ENCODE measurements around the gene TECPR1.

Gene TECPR1

DNA sequence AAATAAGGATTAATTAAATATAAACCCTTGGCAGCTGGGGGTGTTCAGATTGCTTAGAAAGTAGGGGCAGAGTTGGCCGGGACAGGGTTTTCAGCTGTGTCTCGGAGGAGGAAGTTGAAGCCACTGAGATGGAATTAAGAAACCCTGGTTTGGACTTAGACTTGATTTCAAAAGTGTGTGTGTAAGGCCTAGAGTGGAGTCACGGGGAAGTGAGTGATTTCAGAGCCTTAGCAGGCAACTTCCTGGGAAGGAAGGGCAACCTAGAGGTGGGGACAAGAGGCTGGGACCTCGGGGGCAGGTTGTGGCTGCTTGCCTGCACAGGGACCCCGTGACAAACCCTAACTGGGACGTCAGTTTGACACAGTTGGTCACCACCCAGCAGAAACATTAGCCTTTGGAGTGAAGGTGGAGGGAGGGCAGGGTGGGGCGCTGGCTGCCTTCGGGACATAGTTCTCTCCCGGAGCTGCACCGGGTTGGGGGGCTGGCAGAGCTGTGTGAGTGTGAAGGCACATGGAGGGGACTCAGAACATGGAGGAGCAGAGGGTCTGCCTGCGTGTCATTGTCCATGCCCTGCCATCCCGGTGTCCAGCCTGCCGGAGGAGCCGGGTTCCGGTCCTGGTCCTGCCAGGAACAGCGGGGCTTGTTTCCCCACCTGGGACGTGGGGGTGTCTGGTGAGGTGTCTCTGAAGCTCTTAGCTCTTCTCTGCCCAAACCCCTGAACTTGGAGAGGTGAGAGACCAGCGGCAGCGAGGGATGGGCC is 31.3 kb upstream of the TECPR1 start:
- no peak for DNase-seq

GRCh38 chr7:98282703-98283102 is 30.7 kb upstream of the TECPR1 start:
- DNase-seq: no peak

GRCh38 chr7:98281757-98282606 is 29.9 kb upstream of the TECPR1 start:
- no peak for DNase-seq

GRCh38 chr7:98280791-98281756 is 29.0 kb upstream of the TECPR1 start, which contains the start of gene BRI3:
Gene BRI3, plus strand, starts transcription at chr7:98281686. Its CDS starts 110 bp downstream, at chr7:98281796.
- DNase-seq: peak; percentile 49

- no peak for DNase-seq
Measured at GRCh38 chr7:98280296-98280695, 28.3 kb upstream of the TECPR1 start.

GRCh38 chr7:98278936-98279335 is 26.9 kb upstream of the TECPR1 start:
- no peak for DNase-seq

GRCh38 chr7:98278408-98278807 is 26.4 kb upstream of the TECPR1 start:
- DNase-seq: no peak

GRCh38 chr7:98276241-98276761 is 24.3 kb upstream of the TECPR1 start:
- no peak for DNase-seq

GRCh38 chr7:98267303-98267702 is 15.3 kb upstream of the TECPR1 start:
- no peak for DNase-seq

DNA sequence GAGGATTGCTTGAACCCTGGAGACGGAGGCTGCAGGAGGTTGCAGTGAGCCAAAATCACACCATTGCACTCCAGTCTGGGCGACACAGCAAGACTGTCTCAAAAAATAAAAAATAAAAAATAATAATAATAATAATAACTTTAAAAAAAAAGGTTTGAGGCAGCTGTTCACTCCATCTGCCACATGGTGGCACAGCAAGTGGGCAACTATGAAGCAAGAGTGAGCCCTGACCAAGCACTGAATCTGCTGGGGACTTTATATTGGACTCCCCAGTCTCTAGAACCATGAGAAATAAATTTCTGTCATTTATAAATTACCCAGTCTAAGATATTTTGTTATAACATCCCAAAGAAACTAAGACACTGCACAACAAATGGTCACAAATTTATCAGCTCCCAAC is 14.8 kb upstream of the TECPR1 start:
- DNase-seq: no peak

GRCh38 chr7:98265841-98266271 is 13.8 kb upstream of the TECPR1 start:
- no peak for DNase-seq

DNA sequence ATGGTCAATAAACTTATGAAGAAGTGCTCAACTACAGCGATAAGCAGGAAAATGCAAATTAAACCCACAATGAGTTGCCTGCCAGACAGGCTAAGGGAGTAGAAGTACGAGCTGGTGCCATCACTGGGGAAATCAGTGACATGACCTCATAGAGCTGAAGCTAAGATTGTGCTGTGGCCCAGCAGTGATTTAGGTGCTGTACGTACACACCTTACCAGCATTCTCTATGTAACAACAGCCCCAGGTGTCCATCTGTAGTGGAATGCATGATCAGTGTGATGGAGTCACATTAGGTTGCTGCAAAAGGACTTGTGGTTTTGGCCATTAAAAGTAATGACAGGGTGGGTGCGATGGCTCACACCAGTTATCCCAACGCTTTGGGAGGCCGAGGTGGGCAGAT is 5.7 kb upstream of the TECPR1 start:
- no peak for DNase-seq

- DNase-seq: no peak
Measured at GRCh38 chr7:98256431-98256830, 4.4 kb upstream of the TECPR1 start.

GRCh38 chr7:98254951-98255610 is 3.0 kb upstream of the TECPR1 start:
- no peak for DNase-seq

DNA sequence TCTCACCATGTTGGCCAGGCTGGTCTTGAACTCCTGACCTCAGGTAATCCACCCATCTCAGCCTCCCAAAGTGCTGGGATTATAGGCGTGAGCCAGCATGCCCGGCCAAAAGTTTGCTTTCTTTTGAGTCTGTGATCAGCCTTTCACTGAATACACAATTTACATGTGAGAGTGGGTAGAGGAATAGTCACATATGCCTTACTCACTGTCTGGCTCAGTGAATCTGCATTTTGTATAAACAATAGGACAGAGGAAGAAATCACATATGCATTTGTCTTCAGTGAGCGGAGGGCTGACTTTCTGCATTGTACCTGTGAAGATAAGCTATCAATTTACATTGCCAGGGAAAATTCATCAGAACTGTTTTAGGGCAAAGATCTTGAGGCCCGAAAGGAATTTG is 2.5 kb upstream of the TECPR1 start:
- no peak for DNase-seq

GRCh38 chr7:98252425-98253054 is 508 bp upstream of the TECPR1 start:
- no peak for DNase-seq

- DNase-seq: no peak
Measured at GRCh38 chr7:98251231-98251600, 816 bp downstream of the TECPR1 start.

- no peak for DNase-seq
Measured at GRCh38 chr7:98250789-98251188, 1.2 kb downstream of the TECPR1 start.

DNA sequence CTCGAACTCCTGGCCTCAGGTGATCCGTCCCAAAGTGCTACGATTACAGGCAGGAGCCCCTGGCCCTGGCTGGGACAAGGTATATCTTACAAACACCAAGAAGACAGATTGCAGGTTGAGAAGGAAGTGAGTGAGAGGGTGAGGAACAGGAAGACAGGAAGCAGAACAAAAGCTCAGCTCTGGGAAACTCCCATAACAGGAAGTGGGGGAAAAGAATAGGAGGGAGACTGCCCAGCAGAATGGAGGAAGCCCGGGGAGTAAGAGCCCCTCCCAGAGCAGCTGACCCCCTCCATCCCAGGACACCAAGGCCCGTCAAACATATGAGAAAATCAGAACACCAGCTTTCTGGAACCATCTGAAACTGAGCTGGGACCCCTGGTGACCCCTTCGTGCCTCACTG is 2.9 kb downstream of the TECPR1 start:
- DNase-seq: no peak

GRCh38 chr7:98248156-98248555 is 3.9 kb downstream of the TECPR1 start:
- no peak for DNase-seq

DNA sequence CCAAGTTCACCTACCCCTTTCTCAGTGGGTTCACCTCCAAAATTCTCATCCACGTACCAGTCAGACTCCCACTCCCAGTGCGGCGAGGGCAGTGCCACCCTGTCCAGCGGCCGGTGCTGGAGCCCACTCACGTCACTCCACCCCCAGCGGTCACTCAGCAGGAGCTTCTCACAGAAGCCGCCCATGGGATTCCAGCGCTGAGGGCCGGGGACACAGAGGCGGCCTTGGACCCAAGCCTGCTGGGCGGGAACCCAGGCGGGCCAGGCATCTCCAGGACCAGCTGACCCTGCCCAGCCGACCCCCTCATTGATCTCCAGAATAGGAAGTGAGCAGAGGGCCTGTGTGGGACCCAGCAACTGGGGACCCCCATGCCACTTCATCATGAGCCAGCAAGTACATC is 7.2 kb downstream of the TECPR1 start:
- no peak for DNase-seq

- DNase-seq: no peak
Measured at GRCh38 chr7:98242934-98243333, 9.1 kb downstream of the TECPR1 start.

Data from T1000 (cell line).